Measurements from ENCODE around the gene APBA1. TPM values are rescaled to one million over a fixed set of nuclear protein-coding genes. Genes with fewer than 3 reads are reported as not detected.

Gene APBA1
- total and polyA plus RNA-seq, 10 donors: 0.41 to 28.2 (median 13.8) TPM

DNA sequence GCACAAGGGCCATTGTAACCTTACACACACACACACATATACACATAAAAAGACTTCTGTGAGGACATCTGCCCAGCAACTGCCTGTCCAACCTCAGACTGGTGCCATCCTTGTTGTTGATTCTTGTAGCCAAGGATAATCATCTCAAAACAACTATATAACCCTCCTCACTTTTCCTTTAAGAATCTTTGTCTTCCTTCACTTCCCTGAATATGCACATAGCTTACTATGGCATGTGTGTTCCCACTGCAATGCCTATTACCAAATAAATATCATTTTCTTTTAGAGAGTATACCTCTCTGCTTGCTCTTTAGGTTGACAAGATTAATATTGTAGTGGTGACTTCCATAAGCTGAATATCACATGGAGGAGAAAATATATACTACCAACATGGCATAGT lies 55.2 kb downstream of the APBA1 start:
- H3K9me3 ChIP-seq: no peaks in the 10 kb centered on the region
- intact Hi-C loops (cut with DNase I; ENCODE audit: low total_unique reads): no loop called here

DNA sequence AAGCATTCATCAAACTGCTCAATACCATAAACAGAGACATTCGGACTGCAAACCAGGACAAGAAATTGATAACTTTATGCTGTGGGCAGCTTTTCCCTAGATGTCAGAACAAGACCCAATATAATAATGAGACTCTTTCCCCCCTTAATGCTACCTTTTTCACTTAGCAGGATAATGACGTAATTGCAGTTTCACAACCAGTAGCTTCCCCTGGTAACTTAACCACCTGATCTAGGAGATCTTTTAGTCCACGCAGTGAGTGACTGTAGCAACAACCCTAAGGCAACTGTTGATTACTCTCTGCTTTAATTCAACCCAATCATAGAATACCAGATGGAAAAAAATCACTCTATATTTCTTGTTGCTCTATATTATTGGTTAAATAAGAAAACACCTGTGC lies 56.3 kb downstream of the APBA1 start:
- Histone ChIP-seq H3K27ac (no peak overlapping the region), H3K4me1 (no peaks in the 10 kb centered on the region), H3K4me3 (no peak overlapping the region), H3K27me3 (replicated peaks in 1 of 7) (no peaks in the 10 kb centered on the region), H3K36me3 (no peaks in the 10 kb centered on the region), H3K9me3 (no peaks in the 10 kb centered on the region)
- TF ChIP-seq CTCF (IDR thresholded peaks at IDR 0.05 in 8 of 11, conservative IDR thresholded peaks at IDR 0.05 in 3 of 11) (no peak), POLR2A (IDR thresholded peaks at IDR 0.05) (no peak), POLR2AphosphoS5 (IDR thresholded peaks at IDR 0.05) (no peak)
- WGBS, 5 donors: 71 to 91% (median 83%) methylated on average over 3 of the region's 3 CpGs
- intact Hi-C loops (cut with DNase I; ENCODE audit: low total_unique reads): no loop called here
- DNase-seq: no peak

More for the DNA sequence above, 55.2 kb downstream of the APBA1 start:
- no peak for DNase-seq
- Histone ChIP-seq H3K4me1 (no peaks in the 10 kb centered on the region), H3K27me3 (replicated peaks in 1 of 7) (no peaks in the 10 kb centered on the region), H3K27ac (no peak overlapping the region), H3K36me3 (no peaks in the 10 kb centered on the region), H3K4me3 (no peak overlapping the region)
- TF ChIP-seq POLR2A (IDR thresholded peaks at IDR 0.05) (no peak), POLR2AphosphoS5 (IDR thresholded peaks at IDR 0.05) (no peak), CTCF (IDR thresholded peaks at IDR 0.05 in 8 of 11, conservative IDR thresholded peaks at IDR 0.05 in 3 of 11) (no peak)

GRCh38 chr9:69611221-69611620 lies 61.0 kb downstream of the APBA1 start:
- TF ChIP-seq CTCF (IDR thresholded peaks at IDR 0.05 in 8 of 11, conservative IDR thresholded peaks at IDR 0.05 in 3 of 11) (no peak), POLR2AphosphoS5 (IDR thresholded peaks at IDR 0.05) (no peak), POLR2A (IDR thresholded peaks at IDR 0.05) (no peak)
- no peaks in the 10 kb centered on the region for H3K27me3 ChIP-seq (replicated peaks in 1 of 7)
- WGBS, 5 donors: 82 to 94% (median 87%) methylated on average over 3 of the region's 3 CpGs
- no peak for DNase-seq
- no peaks in the 10 kb centered on the region for H3K9me3 ChIP-seq
- H3K4me3 ChIP-seq: no peak overlapping the region
- intact Hi-C loops (cut with DNase I; ENCODE audit: low total_unique reads): no loop called here
- H3K36me3 ChIP-seq: no peaks in the 10 kb centered on the region
- no peaks in the 10 kb centered on the region for H3K4me1 ChIP-seq
- no peak overlapping the region for H3K27ac ChIP-seq

- peak overlapping the region in 2 of 8 donors; percentile 40 to 47 for H3K27ac ChIP-seq
- H3K36me3 ChIP-seq: no peaks in the 10 kb centered on the region
- intact Hi-C loops (cut with DNase I; ENCODE audit: low total_unique reads): no loop called here
- no peak for DNase-seq
- TF ChIP-seq POLR2AphosphoS5 (IDR thresholded peaks at IDR 0.05) (no peak), CTCF (IDR thresholded peaks at IDR 0.05 in 8 of 11, conservative IDR thresholded peaks at IDR 0.05 in 3 of 11) (no peak), POLR2A (IDR thresholded peaks at IDR 0.05) (no peak)
- H3K9me3 ChIP-seq: no peaks in the 10 kb centered on the region
- H3K4me1 ChIP-seq: no peaks in the 10 kb centered on the region
- no peaks in the 10 kb centered on the region for H3K27me3 ChIP-seq (replicated peaks in 1 of 7)
- H3K4me3 ChIP-seq: no peak overlapping the region
Measured at GRCh38 chr9:69609156-69609555, 63.0 kb downstream of the APBA1 start.

Measured in spleen (tissue), 11 donors.